Activated B cell treated with CpG ODN at 0.5 μM for 24 hours (primary cell): ENCODE data around the gene OR2T27. TPM values are rescaled to one million over a fixed set of nuclear protein-coding genes. Genes with fewer than 3 reads are reported as not detected.

Experiments used
- ATAC-seq: fragments of 200-7000 bp; cut with Tn5 transposase; one replicate; pipeline ENCODE4 v1.10.0; 2021; ENCODE audit warnings: low read depth, mild to moderate bottlenecking, moderate library complexity
- CTCF ChIA-PET: fragments of 350-600 bp; sonication (Branson Sonifier 250); formaldehyde crosslinking; loops from one replicate; lab custom pipeline; 2021; ENCODE audit warnings: antibody characterized with exemption; lab: Charles Lee
- POLR2A ChIA-PET: fragments of 350-600 bp; sonication (Branson Sonifier 250); formaldehyde crosslinking; loops from one replicate; lab custom pipeline; 2021; ENCODE audit warnings: antibody characterized with exemption; lab: Charles Lee
- DNase-seq: peaks from one replicate; pipeline ENCODE4 v3.0.0; 2022
- H3K27ac Mint-ChIP-seq: one replicate; pipeline ENCODE4 v1.8.0; 2020; ENCODE audit warnings: mixed read lengths
- H3K27me3 Mint-ChIP-seq: one replicate; pipeline ENCODE4 v1.8.0; 2021; ENCODE audit warnings: mixed read lengths
- H3K36me3 Mint-ChIP-seq: one replicate; pipeline ENCODE4 v1.8.0; 2021; ENCODE audit warnings: low read depth, mixed read lengths
- H3K4me1 Mint-ChIP-seq: one replicate; pipeline ENCODE4 v1.8.0; 2021; ENCODE audit warnings: mixed read lengths
- H3K4me3 Mint-ChIP-seq: one replicate; pipeline ENCODE4 v1.8.0; 2020; ENCODE audit warnings: mild to moderate bottlenecking, mixed read lengths
- H3K9me3 Mint-ChIP-seq: one replicate; pipeline ENCODE4 v1.8.0; 2020; ENCODE audit warnings: mixed read lengths
- intact Hi-C: fragments of 100-400 bp; cut with micrococcal nuclease; formaldehyde crosslinking; loops from one replicate; pipeline ENCODE4 v1.15.1; 2024
- total RNA-seq: library from RNA; stranded (reverse); gene quantifications from 2 replicates; pipeline ENCODE4 v1.2.3, GENCODE V29; 2022
- TF ChIP-seq, protein P1 (sequence below): fragments of 200-600 bp; IDR thresholded peaks from one replicate; pipeline ENCODE4 v1.8.0; 2022; ENCODE audit warnings: antibody characterized with exemption, mild to moderate bottlenecking

The OR2T27 gene
- total RNA-seq, 1 donor from 2014 or later: not detected

GRCh38 chr1:248697907-248698306 is 42.6 kb upstream of the OR2T27 start:
- intact Hi-C loops: loop anchor here (2.0 kb wide), 2 partner anchors 75 to 107 kb away; no protein-coding TSS in a partner anchor
- Mint-ChIP-seq H3K27me3 (no peaks in the 10 kb centered on the region), H3K4me3 (no peak overlapping the region), H3K4me1 (peaks cover 16% of the 10 kb centered on the region), H3K9me3 (no peaks in the 10 kb centered on the region), H3K27ac (no peak overlapping the region), H3K36me3 (no peaks in the 10 kb centered on the region)
- CTCF ChIA-PET: interaction anchor here (0.6 to 5.5 kb wide), 5 partner anchors 11 to 108 kb away, joined by 3 to 41 read pairs (median 4); no protein-coding TSS in a partner anchor
- POLR2A ChIA-PET: interaction anchor here (0.6 to 1.9 kb wide), 2 partner anchors 16 to 107 kb away, joined by 7 to 10 read pairs; no protein-coding TSS in a partner anchor
- TF ChIP-seq, protein P1, sequence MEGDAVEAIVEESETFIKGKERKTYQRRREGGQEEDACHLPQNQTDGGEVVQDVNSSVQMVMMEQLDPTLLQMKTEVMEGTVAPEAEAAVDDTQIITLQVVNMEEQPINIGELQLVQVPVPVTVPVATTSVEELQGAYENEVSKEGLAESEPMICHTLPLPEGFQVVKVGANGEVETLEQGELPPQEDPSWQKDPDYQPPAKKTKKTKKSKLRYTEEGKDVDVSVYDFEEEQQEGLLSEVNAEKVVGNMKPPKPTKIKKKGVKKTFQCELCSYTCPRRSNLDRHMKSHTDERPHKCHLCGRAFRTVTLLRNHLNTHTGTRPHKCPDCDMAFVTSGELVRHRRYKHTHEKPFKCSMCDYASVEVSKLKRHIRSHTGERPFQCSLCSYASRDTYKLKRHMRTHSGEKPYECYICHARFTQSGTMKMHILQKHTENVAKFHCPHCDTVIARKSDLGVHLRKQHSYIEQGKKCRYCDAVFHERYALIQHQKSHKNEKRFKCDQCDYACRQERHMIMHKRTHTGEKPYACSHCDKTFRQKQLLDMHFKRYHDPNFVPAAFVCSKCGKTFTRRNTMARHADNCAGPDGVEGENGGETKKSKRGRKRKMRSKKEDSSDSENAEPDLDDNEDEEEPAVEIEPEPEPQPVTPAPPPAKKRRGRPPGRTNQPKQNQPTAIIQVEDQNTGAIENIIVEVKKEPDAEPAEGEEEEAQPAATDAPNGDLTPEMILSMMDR: no peak
- DNase-seq (no peak), ATAC-seq (no peak)

- CTCF ChIA-PET: interaction anchor here (1.2 to 5.5 kb wide), 4 partner anchors 10 to 109 kb away, joined by 3 to 41 read pairs (median 4); no protein-coding TSS in a partner anchor
- POLR2A ChIA-PET: interaction anchor here (1.9 kb wide), 1 partner anchor 108 kb away, joined by 10 read pairs; no protein-coding TSS in a partner anchor
- DNase-seq (no peak), ATAC-seq (peak; percentile 81)
- Mint-ChIP-seq H3K9me3 (peaks cover 2% of the 10 kb centered on the region), H3K27me3 (no peaks in the 10 kb centered on the region), H3K27ac (peak overlapping the region; percentile 61), H3K36me3 (no peaks in the 10 kb centered on the region), H3K4me3 (no peak overlapping the region), H3K4me1 (peaks cover 16% of the 10 kb centered on the region)
- TF ChIP-seq, protein P1: no peak
- intact Hi-C loops: loop anchor here (2.0 kb wide), 2 partner anchors 74 to 108 kb away; no protein-coding TSS in a partner anchor
These were observed 41.4 kb upstream of the OR2T27 start for GRCh38 chr1:248696774-248697173.

DNA sequence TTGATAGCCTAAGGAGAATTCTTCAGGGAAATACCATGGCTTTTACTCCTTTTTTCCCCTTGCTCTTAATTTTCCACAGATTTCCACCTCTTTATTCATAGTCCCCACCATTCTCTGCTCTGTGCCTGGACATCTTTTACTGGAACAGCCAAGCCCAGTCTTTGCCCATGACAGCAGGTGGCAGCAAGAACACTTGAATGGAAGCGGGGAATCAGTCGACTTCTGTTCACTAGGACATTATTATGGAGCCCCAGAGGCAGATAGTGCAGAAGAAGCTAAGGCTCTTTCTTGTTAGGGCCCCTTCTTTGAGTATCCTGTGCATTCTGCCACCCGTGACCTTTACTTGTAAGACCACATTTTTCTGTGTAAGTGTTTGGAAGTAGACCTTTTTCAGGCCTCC is 40.9 kb upstream of the OR2T27 start:
- ATAC-seq: no peak
- intact Hi-C loops: loop anchor here (2.0 kb wide), 2 partner anchors 73 to 109 kb away; no protein-coding TSS in a partner anchor
- TF ChIP-seq, protein P1: no peak
- no peaks in the 10 kb centered on the region for H3K36me3 Mint-ChIP-seq
- POLR2A ChIA-PET: interaction anchor here (1.9 kb wide), 1 partner anchor 109 kb away, joined by 10 read pairs; no protein-coding TSS in a partner anchor
- peak overlapping the region; percentile 61 for H3K27ac Mint-ChIP-seq
- peaks cover 3% of the 10 kb centered on the region for H3K9me3 Mint-ChIP-seq
- no peak overlapping the region for H3K4me3 Mint-ChIP-seq
- peaks cover 16% of the 10 kb centered on the region for H3K4me1 Mint-ChIP-seq
- CTCF ChIA-PET: interaction anchor here (1.6 to 5.5 kb wide), 3 partner anchors 10 to 110 kb away, joined by 4 to 41 read pairs (median 5); no protein-coding TSS in a partner anchor
- no peak for DNase-seq
- no peaks in the 10 kb centered on the region for H3K27me3 Mint-ChIP-seq

GRCh38 chr1:248695451-248696132 is 40.3 kb upstream of the OR2T27 start:
- no peak for ATAC-seq
- Mint-ChIP-seq H3K4me1 (peaks cover 18% of the 10 kb centered on the region), H3K27me3 (no peaks in the 10 kb centered on the region), H3K9me3 (peaks cover 4% of the 10 kb centered on the region), H3K27ac (no peak overlapping the region), H3K4me3 (no peak overlapping the region), H3K36me3 (peaks cover 1% of the 10 kb centered on the region)
- CTCF ChIA-PET: interaction anchor here (1.6 kb wide), 1 partner anchor 73 kb away, joined by 4 read pairs; no protein-coding TSS in a partner anchor
- POLR2A ChIA-PET: no interaction called here
- no peak for DNase-seq
- intact Hi-C loops: loop anchor here (2.0 kb wide), 2 partner anchors 73 to 109 kb away; no protein-coding TSS in a partner anchor
- TF ChIP-seq, protein P1: no peak
